Fibroblast of gingiva (primary cell): Measurements from ENCODE around the gene UBTF.

Source experiments
- DNase-seq: peaks from one replicate; pipeline ENCODE4 v3.0.0-alpha.2; 2011; ENCODE audit warnings: low read depth

Gene UBTF

GRCh38 chr17:44213403-44214229, 5.9 kb downstream of the UBTF start:
- DNase-seq, result no peak

GRCh38 chr17:44212507-44213402, 6.7 kb downstream of the UBTF start:
- no peak for DNase-seq

- DNase-seq, result no peak
Observed at GRCh38 chr17:44211281-44212265, 7.9 kb downstream of the UBTF start.

GRCh38 chr17:44210342-44211192, 8.9 kb downstream of the UBTF start:
- peak; percentile 80 for DNase-seq

- no peak for DNase-seq
Observed at GRCh38 chr17:44209786-44210341, 9.6 kb downstream of the UBTF start.

GRCh38 chr17:44207743-44208142, 11.7 kb downstream of the UBTF start:
- DNase-seq, result no peak

- DNase-seq, result no peak
Observed at GRCh38 chr17:44207319-44207718, 12.2 kb downstream of the UBTF start.

GRCh38 chr17:44206825-44207155, 12.7 kb downstream of the UBTF start:
- DNase-seq, result no peak

- DNase-seq, result no peak
Observed at GRCh38 chr17:44205962-44206824, 13.3 kb downstream of the UBTF start.

- no peak for DNase-seq
Observed at GRCh38 chr17:44204441-44204882, 15.0 kb downstream of the UBTF start.

- DNase-seq, result peak; percentile 60
Observed at GRCh38 chr17:44203731-44204440, 15.6 kb downstream of the UBTF start.

GRCh38 chr17:44202756-44203155, 16.7 kb downstream of the UBTF start:
- no peak for DNase-seq

GRCh38 chr17:44200478-44201155, 18.9 kb downstream of the UBTF start:
- DNase-seq, result no peak

GRCh38 chr17:44199553-44200477, 19.7 kb downstream of the UBTF start, which contains the start of gene ATXN7L3:
TSS of gene ATXN7L3 (minus strand) at chr17:44199884. CDS start at chr17:44198070, 1,814 bp downstream.
- DNase-seq, result peak; percentile 99

GRCh38 chr17:44198721-44199552, 20.5 kb downstream of the UBTF start:
- peak; percentile 53 for DNase-seq
